A549 (cell line): Measurements from ENCODE around the gene MOSPD3. TPM values are rescaled to one million over a fixed set of nuclear protein-coding genes. Genes with fewer than 3 reads are reported as not detected.
A peak's percentile ranks its signal among the peaks of the same experiment; 100 is the strongest.

ENCODE experiments used
- ATAC-seq, 2 experiments: fragments of 200-7000 bp in 1 of 2; fragments of >200 bp in 1 of 2; cut with Nextera tagmentation in 1 of 2; cut with Tn5 transposase in 1 of 2; 3 replicates each; pipeline versions ENCODE4 v1.8.0 to v1.9.1; 2018 to 2020; ENCODE audit warnings: mild to moderate bottlenecking in 1 of 2, moderate library complexity in 1 of 2
- CTCF ChIA-PET: fragments of 300-600 bp; sonication (Branson Sonifier 250); formaldehyde crosslinking; extraction: SDS; loops from one replicate; lab custom pipeline; 2021; ENCODE audit warnings: antibody characterized with exemption, inconsistent platforms; lab: Yijun Ruan, JAX
- POLR2A ChIA-PET: fragments of 350-600 bp; formaldehyde crosslinking; extraction: SDS; loops from one replicate; lab custom pipeline; 2021; ENCODE audit warnings: antibody characterized with exemption, inconsistent platforms; lab: Yijun Ruan, JAX
- DNase-seq, 2 experiments: peaks; one replicate each; pipeline versions ENCODE4 v3.0.0 to v3.0.0-alpha.2; 2011 to 2016; ENCODE audit warnings: low read depth in 1 of 2, low spot score in 1 of 2
- FAIRE-seq: peaks from 2 replicates; lab custom pipeline; 2011; peaks lifted over from hg19 to GRCh38; lab: Jason Lieb, UNC
- H3K27ac ChIP-seq, 2 experiments: fragments of >200 bp; sonication (Bioruptor Twin); formaldehyde crosslinking; 3 replicates each; pipeline ENCODE4 v1.5.1; 2016 to 2017
- H3K4me1 ChIP-seq: fragments of >200 bp; sonication (Bioruptor Twin); formaldehyde crosslinking; 3 replicates; pipeline ENCODE4 v1.6.1; 2016
- H3K4me2 ChIP-seq: fragments of >200 bp; sonication (Bioruptor Twin); formaldehyde crosslinking; 3 replicates; pipeline ENCODE4 v1.6.1; 2016
- H3K4me3 ChIP-seq: fragments of >200 bp; sonication (Bioruptor Twin); formaldehyde crosslinking; 3 replicates; pipeline ENCODE4 v1.5.1; 2016
- H3K9me3 ChIP-seq: fragments of >200 bp; sonication (Bioruptor Twin); formaldehyde crosslinking; 3 replicates; pipeline ENCODE4 v1.6.1; 2016
- BHLHE40 ChIP-seq: IDR thresholded peaks from 2 replicates; pipeline ENCODE4 v1.6.1; 2012; ENCODE audit warnings: low read depth, low read length, inconsistent platforms
- ELK1 ChIP-seq: fragments of 150-350 bp; IDR thresholded peaks from 2 replicates; pipeline ENCODE4 v1.6.1; 2014; ENCODE audit warnings: low read depth, mild to moderate bottlenecking, low read length
- HOXA7 ChIP-seq: fragments of 250-450 bp; sonication (Bioruptor Pico); IDR thresholded peaks from 2 replicates; pipeline ENCODE4 v1.5.0; 2020; ENCODE audit warnings: mild to moderate bottlenecking, moderate library complexity
- KDM1A ChIP-seq: fragments of 200-600 bp; sonication (generic); IDR thresholded peaks from 2 replicates; pipeline ENCODE4 v1.6.1; 2016; ENCODE audit warnings: low read depth, mild to moderate bottlenecking
- MAFK ChIP-seq: fragments of 450-650 bp; IDR thresholded peaks from 2 replicates; pipeline ENCODE4 v1.6.1; 2014; ENCODE audit not compliant: partially characterized antibody
- MAZ ChIP-seq: fragments of 150-350 bp; IDR thresholded peaks from 2 replicates; pipeline ENCODE4 v1.6.1; 2014; ENCODE audit warnings: antibody characterized with exemption, low read depth, low read length, borderline replicate concordance
- POLR2A ChIP-seq: IDR thresholded peaks from 2 replicates; pipeline ENCODE4 v1.6.1; 2012; ENCODE audit warnings: mild to moderate bottlenecking, low read length
- RARB ChIP-seq: fragments of 250-450 bp; sonication (Bioruptor Pico); IDR thresholded peaks from 2 replicates; pipeline ENCODE4 v1.8.0; 2021; ENCODE audit warnings: mild to moderate bottlenecking, moderate library complexity
- RCOR1 ChIP-seq: fragments of 150-350 bp; IDR thresholded peaks from 2 replicates; pipeline ENCODE4 v1.6.1; 2014; ENCODE audit warnings: antibody characterized with exemption, low read length, low read depth
- RFX5 ChIP-seq: fragments of 450-650 bp; IDR thresholded peaks from 2 replicates; pipeline ENCODE4 v1.7.1; 2014; ENCODE audit warnings: antibody characterized with exemption, mild to moderate bottlenecking, moderate library complexity
- RNF2 ChIP-seq: fragments of 200-600 bp; sonication (generic); IDR thresholded peaks from 2 replicates; pipeline ENCODE4 v1.6.1; 2016; ENCODE audit warnings: low read depth, mild to moderate bottlenecking, antibody characterized with exemption, moderate library complexity, borderline replicate concordance
- SMC3 ChIP-seq: fragments of >200 bp; sonication (Bioruptor Twin); formaldehyde crosslinking; IDR thresholded peaks from 3 replicates; pipeline ENCODE4 v1.6.1; 2018; ENCODE audit warnings: inconsistent platforms
- ZSCAN20 ChIP-seq: fragments of 250-450 bp; sonication (Bioruptor Pico); IDR thresholded peaks from 2 replicates; pipeline ENCODE4 v1.8.0; 2022; ENCODE audit warnings: mild to moderate bottlenecking, moderate library complexity
- WGBS: methylation state at CpG from one replicate; pipeline ENCODE4 v1.1.6; 2017; ENCODE audit errors: missing lambda C conversion rate; 5-methylcytosine and 5-hydroxymethylcytosine counted together
- polyA plus RNA-seq, 4 experiments: library from polyadenylated mRNA; depleted of rRNA in 3 of 4; stranded (reverse); fragments of >200 nt; fragmentation: RNase III in 1 of 4; extraction: RNeasy Plus Mini Kit Qiagen cat#74134 plus additional on column Dnase treatment in 1 of 4; gene quantifications; 2 replicates in 3 of 4; 3 replicates in 1 of 4; pipeline ENCODE4 v1.2.3, GENCODE V29; 2011 to 2017
- TF ChIP-seq, protein P1 (sequence below): IDR thresholded peaks from 2 replicates; pipeline ENCODE4 v1.6.1; 2012
- TF ChIP-seq, protein P2 (sequence below): fragments of 450-650 bp; IDR thresholded peaks from 2 replicates; pipeline ENCODE4 v1.6.1; 2014; ENCODE audit warnings: antibody characterized with exemption
- TF ChIP-seq, protein P3 (sequence below): fragments of 200-600 bp; sonication (generic); IDR thresholded peaks from 2 replicates; pipeline ENCODE4 v1.6.1; 2016; ENCODE audit warnings: antibody characterized with exemption, mild to moderate bottlenecking, moderate library complexity
- TF ChIP-seq, protein P4 (sequence below): fragments of >200 bp; sonication (Bioruptor Twin); formaldehyde crosslinking; IDR thresholded peaks from 2 replicates; pipeline ENCODE4 v1.6.1; 2016

MOSPD3 gene
- polyA plus RNA-seq, 2 of the 4 experiments (the other 2 are of a cell fraction), result 6.1 to 14.8 TPM

DNA sequence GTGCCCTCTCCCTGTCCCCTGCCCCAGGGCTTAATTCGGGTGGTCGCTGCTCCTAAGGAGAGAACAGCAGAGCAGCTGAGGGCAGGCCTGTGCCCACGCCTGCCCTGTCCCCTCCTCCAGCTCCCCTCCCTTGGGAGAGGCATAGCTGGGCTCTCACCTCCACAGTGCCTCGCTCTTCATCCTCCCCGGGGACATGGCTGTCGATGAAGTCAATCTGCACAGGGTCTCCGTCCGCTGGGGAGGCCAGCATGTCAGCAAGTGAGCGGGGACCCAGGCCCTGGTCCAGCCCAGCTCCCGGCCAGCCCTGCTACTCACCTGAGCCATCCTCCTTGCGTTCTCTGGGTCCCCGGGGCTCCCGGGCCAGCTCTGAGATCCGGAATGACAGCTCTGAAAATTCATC, 34.8 kb upstream of the MOSPD3 start:
- ATAC-seq (0 out of 6 replicates have a peak, but pooled peaks of 1 of the 2 experiments have one; percentile 9), DNase-seq (no peak), FAIRE-seq (no peak)
- POLR2A ChIA-PET, result interaction anchor here (2.8 kb wide), 1 partner anchor 8 kb away, joined by 21 read pairs; the partner anchor contains the start of genes FBXO24 and LRCH4
- TF ChIP-seq RNF2 (no peak), HOXA7 (CRISPR knock-in tag) (no peak), BHLHE40 (no peak), MAFK (no peak), ELK1 (no peak), RFX5 (no peak), POLR2A (no peak)
- TF ChIP-seq, protein P1, sequence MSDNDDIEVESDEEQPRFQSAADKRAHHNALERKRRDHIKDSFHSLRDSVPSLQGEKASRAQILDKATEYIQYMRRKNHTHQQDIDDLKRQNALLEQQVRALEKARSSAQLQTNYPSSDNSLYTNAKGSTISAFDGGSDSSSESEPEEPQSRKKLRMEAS, result no peak
- TF ChIP-seq, protein P2, sequence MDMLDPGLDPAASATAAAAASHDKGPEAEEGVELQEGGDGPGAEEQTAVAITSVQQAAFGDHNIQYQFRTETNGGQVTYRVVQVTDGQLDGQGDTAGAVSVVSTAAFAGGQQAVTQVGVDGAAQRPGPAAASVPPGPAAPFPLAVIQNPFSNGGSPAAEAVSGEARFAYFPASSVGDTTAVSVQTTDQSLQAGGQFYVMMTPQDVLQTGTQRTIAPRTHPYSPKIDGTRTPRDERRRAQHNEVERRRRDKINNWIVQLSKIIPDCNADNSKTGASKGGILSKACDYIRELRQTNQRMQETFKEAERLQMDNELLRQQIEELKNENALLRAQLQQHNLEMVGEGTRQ, result no peak
- TF ChIP-seq, protein P3, sequence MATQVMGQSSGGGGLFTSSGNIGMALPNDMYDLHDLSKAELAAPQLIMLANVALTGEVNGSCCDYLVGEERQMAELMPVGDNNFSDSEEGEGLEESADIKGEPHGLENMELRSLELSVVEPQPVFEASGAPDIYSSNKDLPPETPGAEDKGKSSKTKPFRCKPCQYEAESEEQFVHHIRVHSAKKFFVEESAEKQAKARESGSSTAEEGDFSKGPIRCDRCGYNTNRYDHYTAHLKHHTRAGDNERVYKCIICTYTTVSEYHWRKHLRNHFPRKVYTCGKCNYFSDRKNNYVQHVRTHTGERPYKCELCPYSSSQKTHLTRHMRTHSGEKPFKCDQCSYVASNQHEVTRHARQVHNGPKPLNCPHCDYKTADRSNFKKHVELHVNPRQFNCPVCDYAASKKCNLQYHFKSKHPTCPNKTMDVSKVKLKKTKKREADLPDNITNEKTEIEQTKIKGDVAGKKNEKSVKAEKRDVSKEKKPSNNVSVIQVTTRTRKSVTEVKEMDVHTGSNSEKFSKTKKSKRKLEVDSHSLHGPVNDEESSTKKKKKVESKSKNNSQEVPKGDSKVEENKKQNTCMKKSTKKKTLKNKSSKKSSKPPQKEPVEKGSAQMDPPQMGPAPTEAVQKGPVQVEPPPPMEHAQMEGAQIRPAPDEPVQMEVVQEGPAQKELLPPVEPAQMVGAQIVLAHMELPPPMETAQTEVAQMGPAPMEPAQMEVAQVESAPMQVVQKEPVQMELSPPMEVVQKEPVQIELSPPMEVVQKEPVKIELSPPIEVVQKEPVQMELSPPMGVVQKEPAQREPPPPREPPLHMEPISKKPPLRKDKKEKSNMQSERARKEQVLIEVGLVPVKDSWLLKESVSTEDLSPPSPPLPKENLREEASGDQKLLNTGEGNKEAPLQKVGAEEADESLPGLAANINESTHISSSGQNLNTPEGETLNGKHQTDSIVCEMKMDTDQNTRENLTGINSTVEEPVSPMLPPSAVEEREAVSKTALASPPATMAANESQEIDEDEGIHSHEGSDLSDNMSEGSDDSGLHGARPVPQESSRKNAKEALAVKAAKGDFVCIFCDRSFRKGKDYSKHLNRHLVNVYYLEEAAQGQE, result no peak
- WGBS, result 82% methylated on average over 13 of the region's 14 CpGs
- no peak overlapping the region for H3K4me3 ChIP-seq
- H3K4me1 ChIP-seq, result no peaks in the 10 kb centered on the region
- H3K9me3 ChIP-seq, result no peaks in the 10 kb centered on the region
- no peak overlapping the region for H3K4me2 ChIP-seq
- CTCF ChIA-PET, result interaction anchor here (1.1 to 4.2 kb wide), 7 partner anchors 11 to 109 kb away, joined by 3 to 32 read pairs (median 4); no protein-coding TSS in a partner anchor
- no peak overlapping the region for H3K27ac ChIP-seq

DNA sequence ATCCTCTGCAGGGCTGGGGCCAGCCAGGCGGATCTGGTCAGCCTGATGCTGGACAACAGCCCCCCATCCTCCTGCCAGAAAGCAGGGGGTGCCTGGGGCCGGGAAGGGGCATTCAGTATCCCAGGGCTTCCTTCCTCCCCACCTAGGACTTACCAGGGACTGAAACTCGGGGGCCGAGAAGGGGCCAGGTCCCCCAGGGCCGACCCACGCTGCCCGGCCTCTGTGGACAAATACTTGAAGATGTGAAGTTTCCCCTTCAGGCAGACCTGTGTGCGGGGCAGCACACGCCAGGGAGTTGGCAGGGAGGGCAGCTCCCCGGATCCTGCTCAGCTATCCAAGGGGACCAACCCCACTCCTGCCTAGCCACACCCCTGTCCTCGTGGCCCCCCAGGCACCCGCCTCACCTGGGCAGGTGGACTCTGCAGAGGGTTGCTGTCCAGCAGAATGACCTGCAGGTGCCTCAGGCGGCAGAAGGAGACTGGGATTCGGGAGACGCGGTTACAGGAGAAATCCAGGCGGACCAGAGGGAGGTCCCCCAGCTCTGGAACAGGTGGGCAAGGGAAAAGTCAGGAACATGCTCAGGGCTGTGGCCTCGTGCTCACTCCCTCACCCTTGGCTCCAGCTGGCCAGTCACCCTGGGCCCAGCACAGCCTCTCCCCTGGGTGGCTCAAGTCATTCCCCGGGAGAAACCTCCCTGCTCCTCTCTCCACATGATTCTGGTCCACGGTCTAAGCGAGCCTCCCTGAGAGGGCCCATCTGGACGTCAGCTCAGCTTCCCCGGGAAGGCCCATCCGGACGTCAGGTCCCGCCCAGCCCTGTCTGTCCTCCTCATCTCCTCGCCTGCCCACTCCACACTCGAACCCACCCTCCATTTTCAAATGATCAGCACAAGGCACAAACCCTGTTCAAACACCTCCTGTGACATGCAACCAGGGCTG, 33.8 kb upstream of the MOSPD3 start:
- no peak overlapping the region for H3K4me2 ChIP-seq
- ATAC-seq, result no peak
- no peak overlapping the region for H3K4me3 ChIP-seq
- TF ChIP-seq, protein P3, result no peak
- no peak for TF ChIP-seq SMC3
- no peak for TF ChIP-seq MAZ
- no peak for TF ChIP-seq KDM1A
- TF ChIP-seq, protein P2, result no peak
- no peak for TF ChIP-seq ZSCAN20 (CRISPR knock-in tag)
- TF ChIP-seq POLR2A, result no peak
- no peak for TF ChIP-seq RCOR1
- TF ChIP-seq, protein P4, sequence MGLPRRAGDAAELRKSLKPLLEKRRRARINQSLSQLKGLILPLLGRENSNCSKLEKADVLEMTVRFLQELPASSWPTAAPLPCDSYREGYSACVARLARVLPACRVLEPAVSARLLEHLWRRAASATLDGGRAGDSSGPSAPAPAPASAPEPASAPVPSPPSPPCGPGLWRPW, result no peak
- TF ChIP-seq RARB (CRISPR knock-in tag), result no peak
- ChIA-PET CTCF (interaction anchor here (0.8 to 4.2 kb wide), 6 partner anchors 10 to 110 kb away, joined by 3 to 32 read pairs (median 5); no protein-coding TSS in a partner anchor), POLR2A (interaction anchor here (2.8 kb wide), 1 partner anchor 7 kb away, joined by 21 read pairs; the partner anchor contains the start of genes FBXO24 and LRCH4)
- H3K9me3 ChIP-seq, result no peaks in the 10 kb centered on the region
- H3K4me1 ChIP-seq, result no peaks in the 10 kb centered on the region
- FAIRE-seq, result no peak
- H3K27ac ChIP-seq, result no peak overlapping the region
- DNase-seq, result no peak
- WGBS, result 93% methylated on average over 21 of the region's 28 CpGs
